CD4-positive, alpha-beta T cell treated with Interferon gamma for 1 hour (primary cell): ENCODE data around the gene MPHOSPH10.
A peak's percentile ranks its signal among the peaks of the same experiment; 100 is the strongest.
"Not testable (repeated sequence)": the region's sequence is repeated elsewhere in the genome, so short reads cannot be mapped to it uniquely, and the experiment has no call there.

Experiments
- DNase-seq: peaks from one replicate; pipeline ENCODE4 v3.0.0-alpha.2; 2020

Gene MPHOSPH10

DNA sequence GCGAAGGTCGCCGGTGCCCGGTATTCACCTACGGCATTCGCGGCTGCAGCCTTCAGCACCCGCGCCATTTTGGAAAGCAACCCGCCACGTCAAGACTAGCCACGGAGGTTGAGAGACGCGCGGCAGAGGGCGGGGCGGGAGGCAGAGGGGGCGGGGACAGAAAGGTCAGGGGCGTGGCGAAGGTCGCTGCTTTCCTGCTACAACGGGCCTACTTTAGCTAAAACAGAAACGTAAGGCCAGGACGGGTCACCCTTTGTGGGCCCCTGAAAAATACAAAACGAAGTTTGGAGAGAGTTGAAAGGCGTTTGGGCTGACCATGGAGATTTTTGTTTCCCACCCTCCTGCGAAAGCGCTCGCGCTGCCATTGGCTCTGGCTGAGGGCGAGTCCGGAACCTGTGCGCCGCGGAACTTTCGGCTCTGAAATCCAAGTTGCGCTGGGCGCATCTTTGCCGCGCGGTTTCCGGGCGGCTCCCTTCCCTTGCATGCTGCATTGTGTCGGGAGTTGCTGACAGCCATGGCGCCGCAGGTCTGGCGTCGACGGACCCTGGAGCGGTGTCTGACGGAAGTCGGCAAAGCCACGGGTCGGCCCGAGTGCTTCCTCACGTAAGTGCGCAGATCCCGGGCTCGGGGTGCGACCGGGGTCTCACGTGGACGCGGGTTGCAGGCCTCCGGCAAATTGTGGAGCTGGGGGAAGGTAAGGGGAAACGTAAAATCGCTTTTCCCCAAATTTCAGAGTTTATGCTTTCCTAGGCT, at the start of gene MPHOSPH10, which contains the start of gene MCEE:
TSS of gene MPHOSPH10 (plus strand) at position 483 of the 753 bp plus-strand sequence. CDS start at position 515, 32 bp downstream.
TSS of gene MCEE (minus strand) at position 78 of the 753 bp plus-strand sequence. CDS start at position 68, 10 bp downstream.
- peak; percentile 87 for DNase-seq

DNA sequence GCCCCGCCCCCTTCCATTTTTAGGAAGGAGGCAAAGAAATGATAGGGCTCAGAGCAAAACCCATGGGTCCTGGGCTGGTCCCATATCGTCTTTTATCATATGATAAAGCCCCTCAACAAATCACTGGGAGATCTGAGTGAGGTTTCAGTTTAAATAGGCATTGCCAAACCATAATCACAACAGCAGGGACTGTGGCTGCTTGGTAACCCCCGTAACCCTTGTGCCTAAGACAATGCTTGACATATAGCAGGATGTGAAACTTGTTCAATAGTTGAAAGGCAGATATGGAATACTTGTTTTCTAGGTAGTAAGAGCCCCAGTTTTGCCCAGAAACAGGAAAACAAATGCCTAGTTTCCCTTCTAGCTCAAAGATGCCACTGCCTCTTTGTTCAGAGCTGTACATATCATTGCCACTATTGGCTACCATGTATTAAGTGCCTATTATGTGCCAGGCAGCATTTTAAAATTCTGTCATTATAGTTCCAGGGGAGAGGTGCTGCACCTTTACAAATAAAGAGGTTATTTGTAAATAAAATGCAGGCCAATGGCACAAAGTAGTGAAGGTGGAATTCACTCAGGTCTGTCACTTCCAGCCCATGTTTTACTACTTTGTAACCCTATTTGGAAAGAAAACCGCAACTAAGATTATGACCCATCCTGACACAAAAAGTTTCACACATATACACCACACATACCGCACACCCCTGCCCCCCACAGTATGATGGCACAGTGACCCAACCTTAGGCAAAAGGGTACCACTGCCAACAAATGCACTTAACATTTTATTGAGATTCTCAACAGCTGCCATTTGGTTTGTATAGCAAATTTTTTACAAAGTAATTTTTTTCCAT, 47.8 kb upstream of the MPHOSPH10 start:
- no peak for DNase-seq

- DNase-seq: not testable (repeated sequence)
These were observed 47.1 kb upstream of the MPHOSPH10 start for GRCh38 chr2:71083297-71083696.

DNA sequence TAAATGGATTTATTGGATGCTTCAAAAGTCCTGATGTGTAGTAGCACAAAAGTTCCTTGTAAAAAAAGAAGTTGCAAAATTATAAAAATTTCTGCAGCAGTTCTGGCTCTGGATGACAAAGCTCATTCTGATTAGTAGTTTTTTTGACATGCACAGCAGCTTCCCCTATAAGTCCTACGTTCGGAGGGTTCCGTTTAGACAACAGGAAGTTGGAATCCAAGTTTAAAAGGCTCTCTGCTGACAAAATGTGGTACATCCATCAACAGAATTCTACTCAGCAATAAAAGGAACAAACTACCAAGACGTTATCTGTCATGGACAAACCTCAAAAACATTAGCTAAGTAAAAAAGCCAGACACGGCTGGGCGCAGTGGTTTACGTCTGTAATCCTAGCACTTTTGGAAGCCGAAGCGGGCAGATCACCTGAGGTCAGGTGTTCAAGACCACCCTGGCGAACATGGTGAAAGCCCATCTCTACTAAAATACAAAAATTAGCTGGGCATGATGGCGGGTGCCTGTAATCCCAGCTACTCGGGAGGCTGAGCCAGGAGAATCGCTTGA, 46.6 kb upstream of the MPHOSPH10 start:
- DNase-seq: not testable (repeated sequence)

- DNase-seq: not testable (repeated sequence)
These were observed 45.0 kb upstream of the MPHOSPH10 start for GRCh38 chr2:71085325-71086003.

DNA sequence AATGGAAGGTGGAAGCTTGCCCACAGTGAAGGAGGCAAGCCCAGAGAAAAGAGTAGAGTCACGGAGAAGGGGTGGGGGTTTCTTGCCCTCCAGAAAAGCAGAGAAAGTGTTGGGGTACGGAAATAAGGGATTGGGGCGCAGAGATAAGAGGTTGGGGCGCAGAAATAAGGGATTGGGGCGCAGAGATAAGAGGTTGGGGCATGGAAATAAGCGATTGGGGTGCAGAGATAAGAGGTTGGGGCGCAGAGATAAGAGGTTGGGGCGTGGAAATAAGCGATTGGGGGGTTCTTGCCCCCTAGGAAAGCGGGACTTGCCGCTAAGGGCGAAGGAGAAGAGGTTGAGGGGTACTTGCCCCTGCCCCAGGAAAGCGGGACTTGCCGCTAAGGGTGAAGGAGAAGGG, 41.0 kb upstream of the MPHOSPH10 start:
- DNase-seq: not testable (repeated sequence)

DNA sequence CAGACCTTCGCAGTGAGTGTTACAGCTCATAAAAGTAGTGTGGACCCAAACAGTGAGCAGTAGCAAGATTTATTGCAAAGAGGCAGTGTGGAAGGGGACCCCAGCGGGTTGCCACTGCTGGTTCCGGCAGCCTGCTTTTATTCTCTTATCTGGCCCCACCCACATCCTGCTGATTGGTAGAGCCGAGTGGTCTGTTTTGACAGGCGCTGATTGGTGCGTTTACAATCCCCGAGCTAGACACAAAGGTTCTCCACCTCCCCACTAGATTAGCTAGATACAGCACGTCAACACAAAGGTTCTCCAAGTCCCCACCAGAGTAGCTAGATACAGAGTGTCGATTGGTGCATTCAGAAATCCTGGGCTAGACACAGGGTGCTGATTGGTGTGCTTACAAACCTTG, 38.6 kb upstream of the MPHOSPH10 start:
- DNase-seq: not testable (repeated sequence)

GRCh38 chr2:71092491-71093260, 37.8 kb upstream of the MPHOSPH10 start:
- DNase-seq: not testable (repeated sequence)

DNA sequence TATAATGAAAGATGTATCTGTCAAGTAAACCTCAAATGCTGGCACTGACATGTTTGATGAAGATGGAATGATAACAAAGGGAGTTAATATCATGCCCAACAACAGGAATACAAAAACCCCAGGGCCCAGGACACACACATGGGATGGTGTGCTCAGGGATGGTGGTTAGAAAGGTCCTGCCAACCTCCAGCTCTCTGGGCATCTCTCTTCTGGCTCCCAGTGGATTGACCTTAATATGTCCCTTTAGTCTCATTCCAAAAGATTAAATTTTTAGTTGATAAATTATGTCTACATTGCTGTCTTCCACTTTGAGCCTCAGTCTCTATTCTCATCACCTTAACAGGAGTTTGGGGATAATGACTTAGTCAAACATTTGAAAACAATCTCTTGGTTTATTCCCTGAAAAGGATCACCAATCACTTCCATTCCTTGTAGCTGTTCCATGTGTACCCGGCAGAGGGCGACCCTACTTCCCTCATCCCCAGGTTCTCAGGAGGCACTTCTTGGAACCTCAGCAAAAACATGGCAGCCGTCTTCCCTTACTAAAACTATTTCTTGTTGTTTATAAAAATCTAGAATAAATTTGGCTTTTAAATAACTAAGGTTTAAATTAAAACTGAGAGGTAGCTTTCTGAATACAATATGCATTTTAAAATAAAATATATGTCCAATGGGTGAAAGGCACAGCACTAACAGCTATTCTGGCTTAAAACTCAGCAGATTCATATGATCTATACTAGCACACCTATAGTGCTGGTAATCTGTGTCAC, 30.1 kb upstream of the MPHOSPH10 start:
- peak; percentile 39 for DNase-seq

GRCh38 chr2:71101656-71102055, 28.8 kb upstream of the MPHOSPH10 start:
- no peak for DNase-seq

DNA sequence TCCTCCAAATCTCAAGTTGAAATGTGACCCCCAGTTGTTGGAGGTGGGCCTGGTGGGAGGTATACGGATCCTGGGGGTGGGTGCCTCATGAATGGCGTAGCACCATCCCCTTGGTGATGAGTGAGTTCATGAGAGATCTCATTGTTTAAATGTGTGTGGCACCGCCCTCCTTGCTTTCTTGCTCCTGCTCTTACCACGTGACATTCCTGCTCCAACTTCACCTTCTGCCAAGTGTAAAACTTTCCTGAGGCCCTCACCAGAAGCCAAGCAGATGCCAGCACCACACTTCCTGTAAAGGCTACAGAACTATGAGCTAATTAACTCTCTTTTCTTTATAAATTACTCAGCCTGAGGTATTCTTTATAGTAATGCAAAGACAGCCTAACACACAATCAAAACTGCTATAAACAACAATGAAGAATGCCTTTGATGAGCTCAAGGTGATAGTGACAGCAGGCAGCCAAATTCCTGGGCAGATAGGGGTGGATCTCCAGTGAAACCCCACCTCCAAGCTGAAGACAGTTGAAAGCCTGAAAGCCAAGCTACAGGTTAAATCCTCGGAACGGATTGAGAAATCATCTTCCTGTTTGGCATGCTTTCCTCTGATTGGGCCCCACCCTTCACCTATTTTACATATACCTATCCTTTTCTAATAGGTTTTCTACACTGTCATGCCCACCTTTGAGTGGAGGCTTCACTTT, 27.3 kb upstream of the MPHOSPH10 start:
- no peak for DNase-seq

- no peak for DNase-seq
These were observed 26.6 kb upstream of the MPHOSPH10 start for GRCh38 chr2:71103809-71104208.

- DNase-seq: not testable (repeated sequence)
These were observed 24.0 kb upstream of the MPHOSPH10 start for GRCh38 chr2:71106463-71106862.

DNA sequence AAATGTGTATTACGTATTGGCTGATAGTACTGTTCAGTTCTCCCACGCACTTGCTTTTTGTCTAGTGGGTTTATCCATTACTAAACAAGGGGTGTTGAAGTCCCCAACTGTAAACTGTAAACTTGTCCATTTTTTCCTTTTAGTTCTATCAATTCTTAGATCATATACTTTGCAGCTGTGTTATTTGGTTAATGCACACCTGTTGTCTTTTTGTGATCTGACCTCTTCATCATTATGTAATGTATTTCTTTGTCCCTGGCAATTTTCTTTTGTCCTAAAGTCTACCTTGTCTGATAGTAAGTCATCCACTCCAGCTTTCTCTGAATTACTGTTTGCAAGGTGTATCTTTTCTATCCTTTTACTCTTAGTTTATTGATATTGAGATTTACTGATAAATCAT, 22.3 kb upstream of the MPHOSPH10 start:
- DNase-seq: no peak

GRCh38 chr2:71113843-71114242, 16.6 kb upstream of the MPHOSPH10 start:
- no peak for DNase-seq

DNA sequence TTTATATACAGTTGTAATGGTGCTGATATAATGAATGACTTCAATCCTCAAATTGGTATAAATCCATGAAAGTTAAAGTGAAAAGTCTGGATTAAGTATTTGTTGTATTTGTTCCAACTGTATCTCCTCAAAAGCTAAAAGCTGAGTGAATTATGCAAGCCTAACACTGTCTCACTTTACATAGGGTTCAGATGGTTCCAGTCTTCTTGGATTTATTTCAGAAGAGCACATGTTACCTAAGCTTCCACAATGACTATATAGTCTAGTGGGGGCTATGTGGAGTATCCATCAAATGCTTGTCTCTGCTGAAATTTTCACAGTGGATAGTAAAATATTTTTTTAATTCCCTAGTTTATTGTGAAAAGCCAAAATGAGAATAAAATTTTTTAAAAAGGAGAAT, 13.4 kb upstream of the MPHOSPH10 start:
- DNase-seq: no peak

DNA sequence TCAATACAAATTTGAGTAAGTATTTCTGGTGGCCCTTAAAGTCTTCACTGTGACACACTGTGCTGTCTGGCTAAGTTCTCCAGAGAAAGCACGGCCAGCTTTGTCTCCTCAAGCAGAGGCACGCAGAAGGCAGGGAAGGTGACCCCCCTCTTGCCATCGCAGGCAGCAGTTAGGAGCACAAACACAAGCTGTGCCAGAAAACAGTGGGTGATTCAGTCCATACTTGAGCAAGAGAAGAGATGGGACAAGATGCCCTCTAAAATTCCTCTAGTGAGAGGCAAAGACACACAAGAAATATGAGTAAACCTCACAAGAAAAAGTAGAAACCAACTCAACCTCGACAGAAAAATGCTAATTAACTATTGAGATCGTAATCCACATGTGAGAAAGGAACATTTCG, 10.2 kb upstream of the MPHOSPH10 start:
- DNase-seq: no peak

- DNase-seq: no peak
These were observed 9.0 kb upstream of the MPHOSPH10 start for GRCh38 chr2:71121479-71121878.

DNA sequence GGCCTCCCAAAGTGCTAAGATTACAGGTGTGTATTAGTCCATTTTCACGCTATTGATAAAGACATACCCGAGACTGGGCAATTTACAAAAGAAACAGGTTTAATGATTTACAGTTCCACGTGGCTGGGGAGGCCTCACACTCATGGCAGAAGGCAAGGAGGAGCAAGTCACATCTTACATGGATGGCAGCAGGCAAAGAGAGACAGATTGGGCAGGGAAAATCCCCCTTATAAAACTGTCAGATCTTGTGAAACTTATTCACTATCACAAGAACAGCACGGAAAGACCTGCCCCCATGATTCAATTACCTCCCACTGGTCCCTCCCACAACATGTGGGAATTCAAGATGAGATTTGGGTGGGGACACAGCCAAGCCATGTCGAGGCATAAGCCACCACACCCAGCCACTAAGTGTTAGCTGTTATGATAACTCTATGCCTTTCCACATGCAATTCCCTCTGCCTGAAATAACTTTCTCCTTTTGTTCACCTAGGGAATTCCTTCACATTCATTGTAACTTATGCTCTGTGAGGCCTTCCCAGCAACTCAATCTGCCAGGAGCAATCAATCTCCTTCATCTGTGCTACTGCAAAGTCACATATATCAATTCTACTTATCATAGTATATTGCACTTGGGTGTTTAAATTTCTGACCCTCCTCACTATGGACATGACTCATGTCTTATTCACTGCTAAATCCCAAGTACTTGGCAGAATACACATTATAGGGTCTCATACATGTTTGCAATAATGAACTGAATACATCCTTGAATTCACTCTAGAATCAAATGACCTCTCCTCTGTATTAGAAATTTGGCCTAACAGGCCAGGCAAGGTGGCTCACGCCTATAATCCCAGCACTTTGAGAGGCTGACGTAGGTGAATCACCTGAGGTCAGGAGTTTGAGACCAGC, 7.8 kb upstream of the MPHOSPH10 start:
- DNase-seq: no peak
